Measurements from ENCODE around the gene SULT2B1. TPM values are rescaled to one million over a fixed set of nuclear protein-coding genes. Genes with fewer than 3 reads are reported as not detected.
"Not testable (repeated sequence)": the region's sequence is repeated elsewhere in the genome, so short reads cannot be mapped to it uniquely, and the experiment has no call there.

Gene SULT2B1
- total and polyA plus RNA-seq, 7 donors = 0.06 to 0.23 TPM; not detected in 5

GRCh38 chr19:48571378-48572162 is 19.6 kb downstream of the SULT2B1 start:
- TF ChIP-seq CTCF (IDR thresholded peaks at IDR 0.05) = no peak
- Histone ChIP-seq H3K4me3 (no peak overlapping the region), H3K4me1 (peaks cover 19% of the 10 kb centered on the region), H3K27me3 (ENCODE audit: insufficient read depth in 3 of 3, low read length in 2 of 3) (no peaks in the 10 kb centered on the region), H3K27ac (no peak overlapping the region), H3K9me3 (no peaks in the 10 kb centered on the region), H3K36me3 (ENCODE audit: insufficient read depth in 1 of 2, low read depth in 1 of 2) (no peaks in the 10 kb centered on the region)
- WGBS, 3 donors = 61 to 79% (median 71%) methylated on average over 4 to 5 of the region's 5 CpGs
- DNase-seq (no peak), ATAC-seq (no peak)
- intact Hi-C loops (cut with DNase I) = no loop called here

DNA sequence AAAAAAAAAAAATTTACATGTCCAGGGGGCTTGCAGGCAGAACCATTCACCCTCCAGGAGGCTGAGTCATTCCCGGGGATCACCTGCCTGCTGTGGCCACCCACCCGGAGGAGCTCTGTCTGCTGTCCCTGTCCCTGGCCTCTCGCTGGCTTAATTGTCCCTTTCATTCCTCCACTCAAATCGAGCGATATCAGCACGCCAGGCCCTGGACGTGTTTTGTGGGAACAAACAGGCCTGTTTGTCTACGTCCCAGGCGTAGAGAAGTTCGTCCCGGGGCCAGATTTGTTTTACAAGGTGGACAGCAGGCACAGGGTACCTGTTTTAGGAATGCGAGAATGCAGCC is 21.2 kb downstream of the SULT2B1 start:
- no peak overlapping the region for H3K4me3 ChIP-seq
- intact Hi-C loops (cut with DNase I) = no loop called here
- no peak for TF ChIP-seq CTCF (IDR thresholded peaks at IDR 0.05)
- H3K4me1 ChIP-seq = peaks cover 10% of the 10 kb centered on the region
- no peak for ATAC-seq
- H3K9me3 ChIP-seq = no peaks in the 10 kb centered on the region
- DNase-seq = no peak
- H3K36me3 ChIP-seq (ENCODE audit: insufficient read depth in 1 of 2, low read depth in 1 of 2) = no peaks in the 10 kb centered on the region
- no peaks in the 10 kb centered on the region for H3K27me3 ChIP-seq (ENCODE audit: insufficient read depth in 3 of 3, low read length in 2 of 3)
- H3K27ac ChIP-seq = no peak overlapping the region
- 68 to 83% (median 82%) methylated on average over 12 of the region's 12 CpGs for WGBS, 3 donors

- Histone ChIP-seq H3K36me3 (ENCODE audit: insufficient read depth in 1 of 2, low read depth in 1 of 2) (no peaks in the 10 kb centered on the region), H3K27ac (no peak overlapping the region), H3K4me1 (no peaks in the 10 kb centered on the region), H3K27me3 (ENCODE audit: insufficient read depth in 3 of 3, low read length in 2 of 3) (no peaks in the 10 kb centered on the region), H3K9me3 (no peaks in the 10 kb centered on the region), H3K4me3 (no peak overlapping the region)
- no peak for TF ChIP-seq CTCF (IDR thresholded peaks at IDR 0.05)
- intact Hi-C loops (cut with DNase I) = no loop called here
- DNase-seq (no peak), ATAC-seq (no peak)
- 71 to 80% (median 80%) methylated on average over 18 to 23 of the region's 23 CpGs for WGBS, 3 donors
Observed at GRCh38 chr19:48575931-48576622, 24.1 kb downstream of the SULT2B1 start.

DNA sequence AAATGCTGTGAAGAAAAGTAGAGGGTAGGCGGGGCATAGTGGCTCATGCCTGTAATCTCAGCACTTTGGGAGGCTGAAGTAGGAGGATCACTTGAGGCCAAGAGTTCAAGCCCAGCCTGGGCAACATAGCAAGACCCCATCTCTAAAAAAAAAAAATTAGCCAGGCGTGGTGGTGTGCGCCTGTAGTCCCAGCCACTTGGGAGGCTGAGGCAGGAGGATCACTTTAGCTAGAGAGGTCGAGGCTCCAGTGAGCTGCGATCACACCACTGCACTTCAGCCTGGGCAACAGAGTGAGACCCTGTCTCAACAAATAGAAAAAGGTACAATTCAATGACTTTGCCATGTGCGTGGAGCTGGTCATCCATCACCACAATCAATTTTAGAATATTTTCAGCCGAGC is 25.9 kb downstream of the SULT2B1 start:
- H3K4me1 ChIP-seq; ATAC-seq; H3K27ac ChIP-seq; DNase-seq; H3K4me3 ChIP-seq; H3K9me3 ChIP-seq; intact Hi-C loops (cut with DNase I); H3K36me3 ChIP-seq (ENCODE audit: insufficient read depth in 1 of 2, low read depth in 1 of 2); H3K27me3 ChIP-seq (ENCODE audit: insufficient read depth in 3 of 3, low read length in 2 of 3): not testable (repeated sequence)
- WGBS, 3 donors = 86 to 96% (median 94%) methylated on average over 7 of the region's 7 CpGs

DNA sequence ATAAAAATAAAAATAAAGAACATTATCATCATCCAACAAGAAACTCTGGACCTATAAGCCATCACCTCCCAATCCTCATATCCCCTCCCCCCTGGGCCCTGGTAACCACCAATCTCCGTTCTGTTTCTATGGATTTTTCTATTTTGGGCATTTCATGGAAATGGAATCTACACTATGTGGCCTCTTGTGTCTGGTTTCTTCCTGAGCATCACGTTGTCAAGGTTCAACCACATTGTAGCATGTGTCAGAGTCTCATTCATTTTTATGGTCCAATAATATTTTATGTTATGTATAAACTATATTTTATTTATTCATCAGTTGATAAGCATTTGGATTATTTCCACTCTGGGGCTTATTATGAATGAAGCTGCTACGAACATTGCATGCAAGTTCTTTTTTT is 26.9 kb downstream of the SULT2B1 start:
- Histone ChIP-seq H3K4me3 (no peak overlapping the region), H3K9me3 (no peaks in the 10 kb centered on the region), H3K36me3 (ENCODE audit: insufficient read depth in 1 of 2, low read depth in 1 of 2) (no peaks in the 10 kb centered on the region), H3K4me1 (peaks cover 2% of the 10 kb centered on the region), H3K27me3 (ENCODE audit: insufficient read depth in 3 of 3, low read length in 2 of 3) (no peaks in the 10 kb centered on the region), H3K27ac (no peak overlapping the region)
- intact Hi-C loops (cut with DNase I) = no loop called here
- WGBS, 3 donors = 24 to 36% (median 35%) methylated on average over 3 of the region's 3 CpGs
- TF ChIP-seq CTCF (IDR thresholded peaks at IDR 0.05) = no peak
- ATAC-seq (no peak), DNase-seq (no peak)
